Neutrophil (primary cell): ENCODE data around the gene RNF144A.

Experiments
- H3K27ac ChIP-seq: fragments of 200-600 bp; sonication (generic); 2 replicates; pipeline ENCODE4 v1.5.1; 2016; ENCODE audit warnings: mild to moderate bottlenecking, moderate library complexity
- H3K27me3 ChIP-seq: fragments of 200-600 bp; sonication (generic); 2 replicates; pipeline ENCODE4 v1.6.0; 2016; ENCODE audit warnings: mild to moderate bottlenecking
- H3K36me3 ChIP-seq: fragments of 200-600 bp; sonication (generic); 2 replicates; pipeline ENCODE4 v1.5.1; 2017
- H3K4me1 ChIP-seq, 2 experiments: fragments of 200-600 bp in 1 of 2; sonication (generic) in 1 of 2; 1 replicate in 1 of 2; 2 replicates in 1 of 2; pipeline versions ENCODE4 v1.5.1 to v1.6.1; 2013 to 2016; ENCODE audit warnings: low read depth in 1 of 2, low read length in 1 of 2, mild to moderate bottlenecking in 1 of 2, moderate library complexity in 1 of 2; ENCODE audit not compliant: control insufficient read depth in 1 of 2, insufficient read depth in 1 of 2
- H3K4me3 ChIP-seq, 2 experiments: fragments of 200-600 bp in 1 of 2; sonication (generic) in 1 of 2; 1 replicate in 1 of 2; 2 replicates in 1 of 2; pipeline ENCODE4 v1.5.1; 2013 to 2016; ENCODE audit warnings: low read depth in 1 of 2, low read length in 1 of 2, mild to moderate bottlenecking in 1 of 2, moderate library complexity in 1 of 2
- H3K9me3 ChIP-seq: fragments of 200-600 bp; sonication (generic); 2 replicates; pipeline ENCODE4 v1.5.1; 2016
- CTCF ChIP-seq: fragments of 200-600 bp; sonication (generic); IDR thresholded peaks from 2 replicates; pipeline ENCODE4 v1.5.1; 2016; ENCODE audit warnings: antibody characterized with exemption

Gene RNF144A

GRCh38 chr2:7077660-7078267 lies 160.6 kb downstream of the RNF144A start:
- H3K36me3 ChIP-seq: no peaks in the 10 kb centered on the region
- no peak overlapping the region for H3K27ac ChIP-seq
- H3K4me3 ChIP-seq: no peak overlapping the region
- H3K27me3 ChIP-seq: no peaks in the 10 kb centered on the region
- peaks cover 0 to 14% of the 10 kb centered on the region in 2 experiments for H3K4me1 ChIP-seq
- H3K9me3 ChIP-seq: no peaks in the 10 kb centered on the region
- no peak for TF ChIP-seq CTCF

GRCh38 chr2:7083580-7084509 lies 166.6 kb downstream of the RNF144A start:
- no peaks in the 10 kb centered on the region for H3K9me3 ChIP-seq

GRCh38 chr2:7084601-7085000 lies 167.4 kb downstream of the RNF144A start:
- no peaks in the 10 kb centered on the region for H3K9me3 ChIP-seq
- no peak overlapping the region for H3K27ac ChIP-seq
- H3K27me3 ChIP-seq: no peaks in the 10 kb centered on the region
- H3K4me1 ChIP-seq: no peaks in the 10 kb centered on the region
- no peaks in the 10 kb centered on the region for H3K36me3 ChIP-seq
- TF ChIP-seq CTCF: no peak
- H3K4me3 ChIP-seq: no peak overlapping the region

More at GRCh38 chr2:7083580-7084509, 166.6 kb downstream of the RNF144A start:
- Histone ChIP-seq H3K27ac (no peak overlapping the region), H3K36me3 (no peaks in the 10 kb centered on the region), H3K27me3 (no peaks in the 10 kb centered on the region), H3K4me1 (no peaks in the 10 kb centered on the region), H3K4me3 (no peak overlapping the region)
- peak; percentile 41 for TF ChIP-seq CTCF

GRCh38 chr2:7089284-7089683 lies 172.1 kb downstream of the RNF144A start:
- TF ChIP-seq CTCF: no peak
- H3K27me3 ChIP-seq: no peaks in the 10 kb centered on the region
- H3K4me1 ChIP-seq: no peaks in the 10 kb centered on the region
- H3K36me3 ChIP-seq: no peaks in the 10 kb centered on the region
- H3K4me3 ChIP-seq: no peak overlapping the region
- no peak overlapping the region for H3K27ac ChIP-seq
- no peaks in the 10 kb centered on the region for H3K9me3 ChIP-seq

GRCh38 chr2:7089898-7090510 lies 172.8 kb downstream of the RNF144A start:
- no peak for TF ChIP-seq CTCF

More at GRCh38 chr2:7089898-7090510, 172.8 kb downstream of the RNF144A start:
- no peaks in the 10 kb centered on the region for H3K27me3 ChIP-seq
- no peak overlapping the region for H3K27ac ChIP-seq
- no peak overlapping the region for H3K4me3 ChIP-seq
- H3K36me3 ChIP-seq: no peaks in the 10 kb centered on the region
- H3K9me3 ChIP-seq: no peaks in the 10 kb centered on the region
- no peaks in the 10 kb centered on the region for H3K4me1 ChIP-seq
